Right lung (tissue), 5 donors: ENCODE results near the gene HSD17B13. TPM values are rescaled to one million over a fixed set of nuclear protein-coding genes. Genes with fewer than 3 reads are reported as not detected.
"Not testable (repeated sequence)": the region's sequence is repeated elsewhere in the genome, so short reads cannot be mapped to it uniquely, and the experiment has no call there.

Experiments used
- DNase-seq, 2 donors: peaks; one replicate each; pipeline ENCODE4 v3.0.0-alpha.2; 2013
- polyA plus RNA-seq, 5 donors: library from polyadenylated mRNA; unstranded; fragments of 120-200 nt; gene quantifications; one replicate each; pipeline versions ENCODE4 v1.2.1 to v1.2.3, GENCODE V29; 2013; ENCODE audit warnings: inconsistent platforms in 1 of 5, low replicate concordance in 1 of 5; ENCODE audit not compliant: insufficient read length in 5 of 5, insufficient read depth in 1 of 5

The HSD17B13 gene
- polyA plus RNA-seq, 5 donors = 0.46 to 1.5 (median 0.60) TPM

DNA sequence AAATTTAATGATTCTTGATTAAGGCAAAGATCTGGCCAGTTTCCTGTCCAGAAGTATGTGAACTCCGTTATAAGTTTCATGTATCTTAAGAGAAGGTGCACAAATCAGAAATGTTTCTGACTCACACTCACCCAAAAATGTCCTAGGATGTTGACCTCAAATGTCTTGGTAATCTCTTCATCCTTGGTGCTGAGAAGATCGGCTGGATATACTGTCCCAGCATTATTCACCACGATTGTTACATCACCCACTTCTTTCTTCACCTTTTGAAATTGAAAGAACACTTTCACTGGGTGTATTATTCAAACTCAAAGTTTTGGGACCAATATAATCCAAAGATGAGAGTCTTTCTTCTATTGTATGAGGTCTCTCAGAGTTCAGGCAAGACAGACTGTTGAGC is 5.7 kb downstream of the HSD17B13 start:
- no peak for DNase-seq

DNA sequence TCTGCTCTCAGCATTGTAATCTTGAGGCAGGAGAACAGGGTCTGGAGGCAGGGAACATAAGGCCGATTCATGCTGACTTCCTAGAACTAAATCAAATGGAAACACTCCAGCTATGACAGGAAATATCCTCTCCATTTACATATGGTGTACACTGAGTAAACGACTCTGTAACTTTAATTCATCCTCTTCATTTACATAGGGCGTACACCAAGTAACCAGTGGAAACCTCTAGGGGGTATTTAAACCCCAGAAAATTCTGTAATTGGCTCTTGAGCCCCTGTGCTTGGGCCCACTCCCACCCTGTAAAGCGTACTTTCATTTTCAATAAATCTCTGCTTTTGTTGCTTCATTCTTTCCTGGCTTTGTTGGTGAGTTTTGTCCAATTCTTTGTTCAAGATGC is 7.7 kb downstream of the HSD17B13 start:
- not testable (repeated sequence) for DNase-seq

DNA sequence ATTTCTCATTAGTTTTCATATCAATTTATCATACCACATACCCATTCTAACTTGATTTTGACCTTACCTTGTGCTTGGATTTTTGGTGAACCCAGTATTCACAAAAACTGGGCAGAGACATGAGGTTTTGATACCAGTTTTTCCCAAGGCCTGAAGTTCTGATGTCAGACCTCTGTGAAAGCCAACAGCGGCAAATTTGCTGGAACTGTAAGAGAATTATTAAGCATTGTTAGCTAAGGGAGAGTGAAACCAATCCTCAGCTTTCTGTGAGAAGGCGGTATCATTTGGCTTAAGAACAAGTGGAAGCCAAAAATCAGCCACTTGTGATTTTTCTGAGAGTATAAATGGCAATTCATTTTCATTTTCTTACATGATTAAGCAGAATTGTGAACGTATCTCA is 8.9 kb downstream of the HSD17B13 start:
- DNase-seq = no peak

DNA sequence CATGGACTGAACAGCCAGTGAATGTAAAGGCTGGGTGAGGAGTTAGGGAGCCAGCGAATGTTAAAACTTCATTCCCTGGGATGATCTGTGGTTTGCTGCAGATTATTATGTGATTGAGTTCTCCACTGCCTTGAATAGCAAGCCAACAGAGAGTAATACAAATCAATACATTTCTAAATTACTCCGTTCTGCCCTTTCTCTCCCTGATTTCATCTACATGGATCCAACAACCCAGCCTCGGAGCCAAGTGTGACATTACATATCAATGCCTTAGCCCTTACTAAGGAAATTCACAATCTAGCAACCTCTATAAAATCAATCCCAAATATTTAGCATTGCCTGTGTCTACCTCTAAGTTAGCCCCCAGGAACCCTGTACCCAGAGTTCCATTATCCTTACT is 11.0 kb downstream of the HSD17B13 start:
- no peak for DNase-seq

DNA sequence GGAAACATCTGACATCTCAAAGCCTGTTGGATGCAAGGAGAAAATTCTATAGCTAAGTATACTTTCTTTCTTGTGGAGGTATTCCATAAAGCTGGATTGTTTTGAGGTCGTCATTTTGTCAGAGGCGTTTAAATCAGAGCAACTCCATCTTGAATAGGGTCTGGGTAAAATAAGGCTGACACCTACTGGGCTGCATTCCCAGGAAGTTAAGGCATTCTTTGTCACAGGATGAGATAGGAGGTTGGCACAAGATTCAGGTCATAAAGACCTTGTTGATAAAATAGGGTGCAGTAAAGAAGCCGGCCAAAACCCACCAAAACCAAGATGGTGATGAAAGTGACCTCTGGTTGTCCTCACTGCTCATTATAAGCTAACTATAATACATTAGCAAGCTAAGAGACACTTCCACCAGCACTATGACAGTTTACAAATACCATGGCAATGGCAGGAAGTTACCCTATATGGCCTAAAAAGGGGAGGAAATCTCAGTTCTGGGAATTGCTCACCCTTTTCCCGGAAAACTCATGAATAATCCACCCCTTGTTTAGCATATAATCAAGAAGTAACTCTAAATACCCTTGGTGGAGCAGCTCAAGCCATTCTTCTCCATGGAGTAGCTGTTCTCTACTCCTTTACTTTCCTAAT is 11.9 kb downstream of the HSD17B13 start:
- DNase-seq = no peak

GRCh38 chr4:87309625-87310024 is 13.1 kb downstream of the HSD17B13 start:
- DNase-seq = no peak

- no peak for DNase-seq
These were observed 16.6 kb downstream of the HSD17B13 start for GRCh38 chr4:87306056-87306455.

GRCh38 chr4:87305562-87305961 is 17.1 kb downstream of the HSD17B13 start:
- DNase-seq = no peak

DNA sequence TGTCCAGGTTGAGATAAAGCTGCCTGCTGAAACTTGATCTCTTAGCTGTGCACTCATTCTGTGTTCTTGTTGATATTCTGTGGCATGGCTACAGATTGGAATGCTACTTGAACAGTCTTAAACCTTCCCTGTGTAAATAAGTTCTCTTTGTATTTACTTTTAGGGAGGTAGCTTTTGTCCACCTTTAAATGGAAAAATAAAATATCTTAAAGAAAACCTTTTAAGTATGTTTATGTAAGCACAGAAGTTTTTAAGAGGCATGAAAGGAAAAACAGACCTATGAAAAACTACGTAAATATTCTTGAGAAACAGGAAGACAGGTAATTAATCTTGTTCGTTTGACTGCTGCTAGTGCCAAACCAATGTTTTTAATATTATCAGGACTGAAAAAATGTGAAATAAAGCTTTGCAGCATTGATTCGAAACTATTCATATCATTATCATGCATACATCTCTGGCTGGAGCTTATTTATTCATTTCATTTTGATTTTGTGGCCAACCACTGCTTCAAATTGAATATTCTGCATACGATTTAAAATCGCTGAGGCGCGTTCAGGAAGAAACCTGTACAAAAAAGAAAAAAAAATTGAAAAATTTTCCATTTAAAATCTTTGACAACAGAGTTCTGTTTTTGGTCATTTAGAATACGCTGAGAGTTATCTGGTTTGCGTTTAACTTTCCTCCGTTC is 17.8 kb downstream of the HSD17B13 start:
- peak; percentile 6 to 16 for DNase-seq

- DNase-seq = no peak
These were observed 22.8 kb downstream of the HSD17B13 start for GRCh38 chr4:87299898-87300297.

DNA sequence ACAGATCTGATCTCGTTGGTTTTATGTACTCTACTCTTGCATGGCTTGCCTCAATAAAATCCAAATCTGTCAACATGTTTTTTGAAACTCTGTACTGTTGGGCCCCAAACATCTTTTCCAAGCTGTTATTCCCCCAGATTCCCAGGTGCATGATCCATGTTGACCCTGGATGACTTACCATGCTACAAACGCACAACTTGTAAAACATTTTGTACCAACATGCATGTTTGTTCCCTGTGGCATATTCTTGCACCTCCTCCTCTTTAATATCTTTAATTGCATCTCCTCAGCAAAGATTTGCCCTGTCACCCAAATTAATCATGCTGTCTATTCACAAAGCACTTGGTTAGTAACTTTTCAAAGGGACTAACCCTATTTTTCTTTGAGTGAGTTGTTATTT is 24.3 kb downstream of the HSD17B13 start:
- DNase-seq = no peak

- DNase-seq = not testable (repeated sequence)
These were observed 27.8 kb downstream of the HSD17B13 start for GRCh38 chr4:87294911-87295310.

DNA sequence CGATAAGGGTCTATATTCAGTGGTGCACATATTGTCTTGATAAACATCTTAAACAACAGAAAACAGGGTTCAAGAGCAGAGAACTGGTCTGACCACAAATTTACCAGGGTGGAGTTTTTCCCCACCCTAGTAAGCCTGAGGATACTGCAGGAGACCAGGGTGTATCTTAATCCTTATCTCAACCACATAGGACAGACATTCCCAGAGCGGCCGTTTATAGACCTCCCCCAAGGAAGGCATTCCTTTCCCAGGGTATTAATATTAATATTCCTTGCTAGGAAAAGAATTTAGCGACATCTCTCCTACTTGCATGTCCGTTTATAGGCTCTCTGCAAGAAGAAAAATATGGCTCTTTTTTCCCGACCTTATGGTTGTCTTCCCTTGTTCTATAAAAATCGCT is 28.8 kb downstream of the HSD17B13 start:
- not testable (repeated sequence) for DNase-seq

- DNase-seq = no peak
These were observed 35.7 kb downstream of the HSD17B13 start for GRCh38 chr4:87286970-87287369.

DNA sequence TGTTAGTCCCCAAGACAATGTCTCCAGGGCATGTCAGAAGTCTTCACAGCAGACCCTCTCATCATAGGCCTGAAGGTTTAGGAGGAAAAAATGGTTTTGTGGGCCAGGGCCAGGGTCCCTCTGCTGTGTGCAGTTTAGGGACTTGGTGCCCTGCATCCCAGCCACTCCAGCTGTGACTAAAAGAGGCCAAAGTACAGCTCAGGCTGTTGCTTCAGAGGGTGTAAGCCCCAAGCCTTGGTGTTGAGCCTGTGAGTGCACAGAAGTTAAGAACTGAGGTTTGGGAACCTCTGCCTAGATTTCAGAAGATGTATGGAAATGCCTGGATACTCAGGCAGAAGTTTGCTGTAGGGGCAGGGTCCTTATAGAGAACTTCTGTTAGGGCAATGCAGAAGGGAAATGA is 38.4 kb downstream of the HSD17B13 start:
- DNase-seq = not testable (repeated sequence)

DNA sequence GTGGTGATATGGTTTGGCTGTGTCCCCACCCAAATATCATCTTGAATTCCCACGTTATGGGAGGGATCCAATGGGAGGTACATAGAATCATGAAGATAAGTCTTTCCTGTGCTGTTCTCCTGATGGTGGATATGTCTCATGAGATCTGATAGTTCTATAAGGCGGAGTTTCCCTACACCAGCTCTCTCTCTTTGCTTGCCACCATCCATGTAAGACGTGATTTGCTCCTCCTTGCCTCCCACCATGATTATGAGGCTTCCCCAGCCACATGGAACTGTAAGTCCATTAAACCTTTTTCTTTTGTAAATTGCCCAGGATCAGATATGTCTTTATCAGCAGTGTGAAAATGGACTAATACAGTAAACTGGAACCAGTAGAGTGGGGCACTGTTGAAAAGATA is 39.5 kb downstream of the HSD17B13 start:
- DNase-seq = no peak

- no peak for DNase-seq
These were observed 41.1 kb downstream of the HSD17B13 start for GRCh38 chr4:87281603-87282002.

DNA sequence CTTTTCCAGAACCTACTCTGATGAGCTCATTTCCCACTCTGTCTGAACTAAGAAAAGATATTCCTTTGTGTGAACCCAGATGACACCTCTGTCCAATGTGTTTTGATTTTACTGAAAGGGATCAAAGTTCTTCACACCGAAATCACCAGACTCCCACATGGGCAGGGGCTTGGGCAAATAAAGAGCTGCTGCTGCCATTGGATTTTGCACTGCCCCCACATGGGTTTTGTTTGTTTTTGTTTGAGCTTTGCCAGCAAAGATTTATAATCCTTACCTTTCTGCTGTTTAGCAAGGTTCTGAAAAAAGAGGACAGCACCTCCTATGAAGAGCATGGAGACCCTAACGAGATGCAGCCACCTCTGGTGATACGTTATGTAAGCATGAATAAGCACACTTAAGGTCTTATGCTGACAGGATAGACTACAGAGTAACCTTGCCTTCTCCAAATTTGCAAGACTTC is 44.3 kb downstream of the HSD17B13 start:
- DNase-seq = no peak

- no peak for DNase-seq
These were observed 47.4 kb downstream of the HSD17B13 start for GRCh38 chr4:87275311-87275710.

GRCh38 chr4:87274803-87275202 is 47.9 kb downstream of the HSD17B13 start:
- no peak for DNase-seq

DNA sequence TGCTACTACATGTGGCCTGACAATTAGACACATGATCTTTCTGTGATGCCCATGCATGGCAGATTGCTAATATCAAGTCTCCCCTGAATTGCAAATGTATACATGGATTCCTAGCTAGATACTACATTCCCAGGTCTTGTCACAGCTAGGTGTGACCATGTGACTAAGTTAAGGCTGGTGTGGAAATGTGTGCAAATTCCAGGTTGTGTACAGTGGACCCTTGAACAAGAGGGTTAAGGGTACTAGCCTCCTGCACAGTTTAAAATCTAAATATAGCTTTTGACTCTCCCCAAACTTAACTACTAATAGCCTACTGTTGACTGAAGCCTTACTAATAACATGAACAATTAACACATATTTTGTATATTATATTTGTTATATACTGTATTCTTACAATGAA is 48.4 kb downstream of the HSD17B13 start:
- no peak for DNase-seq

DNA sequence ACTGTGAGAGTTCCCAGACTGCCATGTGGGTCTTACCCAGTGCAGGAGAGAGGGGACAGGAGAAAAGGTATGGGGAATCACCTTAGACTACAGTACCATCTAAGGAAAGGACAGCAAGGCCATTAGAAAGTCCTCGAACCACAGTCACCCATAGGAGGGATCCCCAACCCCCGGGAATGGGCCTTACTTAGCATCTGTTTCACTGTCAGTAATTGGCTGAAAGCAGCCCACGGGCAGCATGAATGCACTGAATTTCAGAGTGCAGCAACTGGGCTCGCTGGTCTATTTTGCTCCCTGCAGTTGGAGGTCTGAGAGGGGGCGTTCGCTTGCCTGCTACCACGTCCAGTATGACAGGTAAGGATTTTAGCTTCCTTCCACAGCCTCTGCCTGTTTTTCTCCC is 51.9 kb downstream of the HSD17B13 start:
- no peak for DNase-seq

GRCh38 chr4:87270144-87270543 is 52.5 kb downstream of the HSD17B13 start:
- DNase-seq = peak; percentile 10

GRCh38 chr4:87268411-87268810 is 54.3 kb downstream of the HSD17B13 start:
- no peak for DNase-seq
